ENCODE data around the gene FRG2B. TPM values are rescaled to one million over a fixed set of nuclear protein-coding genes. Genes with fewer than 3 reads are reported as not detected.
"Not testable (repeated sequence)": the region's sequence is repeated elsewhere in the genome, so short reads cannot be mapped to it uniquely, and the experiment has no call there.

FRG2B gene
- total and polyA plus RNA-seq, 2 of the 8 experiments (the other 6 are each of a cell fraction or from before 2014, with no cell fraction given), result not detected

DNA sequence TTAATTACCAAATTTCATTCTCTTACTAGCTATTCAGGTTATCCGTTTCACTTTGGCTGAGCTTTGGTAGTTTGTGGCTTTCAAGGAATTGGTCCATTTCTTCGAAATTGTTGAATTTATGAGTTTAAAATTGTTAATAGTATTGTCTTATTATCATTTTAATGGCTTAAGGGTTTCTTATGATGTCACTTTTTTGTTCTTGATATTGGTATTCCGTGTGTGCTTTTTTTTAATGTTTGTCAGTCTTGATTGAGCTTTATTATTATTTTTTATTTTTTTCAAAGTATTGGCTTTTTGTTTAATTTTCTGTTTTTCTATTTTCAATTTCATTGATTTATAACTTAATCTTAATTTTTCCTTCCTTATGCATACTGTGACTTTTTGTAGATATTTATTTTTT, 25.9 kb downstream of the FRG2B start (continued):
- no peak for TF ChIP-seq EGR1 (IDR thresholded peaks at IDR 0.05; ENCODE audit: borderline replicate concordance, low read depth, low read length)
- TF ChIP-seq CREB1 (IDR thresholded peaks at IDR 0.05), result no peak
- no peak for TF ChIP-seq SRF (IDR thresholded peaks at IDR 0.05; ENCODE audit: low read depth, low read length)
- TF ChIP-seq SUZ12 (IDR thresholded peaks at IDR 0.05; ENCODE audit: low read length), result no peak
- TF ChIP-seq SIN3A (conservative IDR thresholded peaks at IDR 0.05 in 1 of 2, IDR thresholded peaks at IDR 0.05 in 1 of 2; ENCODE audit: low read depth in 1 of 2, low read length in 2 of 2), result no peak

DNA sequence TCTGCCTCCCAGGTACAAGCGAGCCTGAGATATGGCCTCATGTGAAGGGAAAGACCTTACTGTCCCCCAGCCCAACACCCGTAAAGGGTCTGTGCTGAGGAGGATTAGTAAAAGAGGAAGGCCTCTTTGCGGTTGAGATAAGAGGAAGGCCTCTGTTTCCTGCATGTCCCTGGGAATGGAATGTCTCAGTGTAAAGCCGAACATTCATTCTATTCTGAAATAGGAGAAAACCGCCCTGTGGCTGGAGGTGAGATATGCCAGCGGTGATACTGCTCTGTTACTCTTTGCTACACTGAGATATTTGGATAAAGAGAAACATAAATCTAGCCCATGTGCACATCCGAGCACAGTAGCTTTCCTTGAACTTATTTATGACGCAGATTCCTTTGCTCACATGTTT, 26.7 kb downstream of the FRG2B start:
- H4K5ac ChIP-seq (ENCODE audit: insufficient read length, low read depth, low read length); H3K56ac ChIP-seq (replicated peaks; ENCODE audit: insufficient read length, low read depth, low read length); H2AFZ ChIP-seq (ENCODE audit: low read length); H2BK12ac ChIP-seq (ENCODE audit: low read depth, low read length); H2BK5ac ChIP-seq (ENCODE audit: low read depth, low read length); H3K18ac ChIP-seq (ENCODE audit: extremely low read depth, low read length); H3K23ac ChIP-seq (ENCODE audit: insufficient read length); H3K4me1 ChIP-seq (replicated peaks in 1 of 4; ENCODE audit: control insufficient read depth in 3 of 4, insufficient read depth in 4 of 4, low read length in 3 of 4); FAIRE-seq; H3K79me2 ChIP-seq (ENCODE audit: control insufficient read depth in 1 of 2, insufficient read depth in 2 of 2, low read length in 2 of 2); H3K27me3 ChIP-seq (replicated peaks in 1 of 4; ENCODE audit: control insufficient read depth in 3 of 4, extremely low read depth in 1 of 4, insufficient read depth in 3 of 4, low read length in 3 of 4); H4K8ac ChIP-seq (ENCODE audit: extremely low read depth, insufficient read depth, low read length); H3K36me3 ChIP-seq (ENCODE audit: control insufficient read depth in 2 of 4, insufficient read depth in 4 of 4, low read length in 3 of 4); H2BK20ac ChIP-seq (ENCODE audit: low read length); H2BK120ac ChIP-seq (replicated peaks; ENCODE audit: low read depth, low read length); H3K9ac ChIP-seq (replicated peaks in 1 of 4; ENCODE audit: extremely low read depth in 1 of 4, low read depth in 3 of 4, low read length in 3 of 4); H4K91ac ChIP-seq (replicated peaks; ENCODE audit: insufficient read length, low read length); H3K79me1 ChIP-seq (ENCODE audit: low read depth, low read length); H2AK5ac ChIP-seq (ENCODE audit: low read depth, low read length); H3K4ac ChIP-seq (replicated peaks; ENCODE audit: insufficient read length, low read depth, low read length); H3K23me2 ChIP-seq (ENCODE audit: low read depth, low read length); H3K4me3 ChIP-seq (ENCODE audit: extremely low read depth in 1 of 4, insufficient read depth in 2 of 4, low read depth in 3 of 4, low read length in 4 of 4); H3K4me2 ChIP-seq (ENCODE audit: insufficient read depth in 1 of 2, low read depth in 2 of 2, low read length in 2 of 2); H3K27ac ChIP-seq (ENCODE audit: low read depth, low read length); H3K14ac ChIP-seq (ENCODE audit: insufficient read length); H4K20me1 ChIP-seq (replicated peaks in 1 of 2; ENCODE audit: control insufficient read depth in 1 of 2, insufficient read depth in 2 of 2, low read length in 2 of 2); POLR2A ChIA-PET (ENCODE audit: partially characterized antibody); CTCF ChIA-PET (ENCODE audit: partially characterized antibody); H2BK15ac ChIP-seq (ENCODE audit: low read length); DNase-seq (ENCODE audit: low read depth in 1 of 2, low spot score in 2 of 2): not testable (repeated sequence)
- WGBS, 2 experiments (ENCODE audit: extremely low coverage in 1 of 2, insufficient coverage in 1 of 2, insufficient read length in 1 of 2, insufficient replicate concordance in 2 of 2, low coverage in 1 of 2, low lambda C conversion rate in 2 of 2, missing lambda C conversion rate in 1 of 2), result 77% methylated on average over 7 of the region's 8 CpGs; no CpG with 5 or more reads in 1 of the 2 experiments
- peaks cover 62 to 64% of the 10 kb centered on the region in 2 experiments for H3K9me3 ChIP-seq (ENCODE audit: insufficient read depth in 2 of 2, low read depth in 1 of 2, low read length in 1 of 2)
